Keratinocyte (primary cell): ENCODE data around the gene ACOXL. TPM values are rescaled to one million over a fixed set of nuclear protein-coding genes. Genes with fewer than 3 reads are reported as not detected.

ENCODE experiments used
- DNase-seq: peaks from one replicate; pipeline ENCODE4 v3.0.0-alpha.2; 2011; ENCODE audit warnings: low read depth, missing footprints, low spot score
- FAIRE-seq: peaks from 2 replicates; lab custom pipeline; 2011; peaks lifted over from hg19 to GRCh38; lab: Jason Lieb, UNC
- H2AFZ ChIP-seq: 2 replicates; pipeline ENCODE4 v1.6.0; 2012; ENCODE audit warnings: low read length, control low read depth, inconsistent platforms; ENCODE audit not compliant: control insufficient read depth
- H3K27ac ChIP-seq: 2 replicates; pipeline ENCODE4 v1.5.1; 2011; ENCODE audit warnings: low read length; ENCODE audit not compliant: control insufficient read depth, insufficient read depth
- H3K27me3 ChIP-seq: 3 replicates; pipeline ENCODE4 v1.6.0; 2011; ENCODE audit warnings: low read length; ENCODE audit not compliant: control insufficient read depth, insufficient read depth; ENCODE audit errors: extremely low read depth
- H3K36me3 ChIP-seq, 2 experiments: 2 replicates in 1 of 2; 3 replicates in 1 of 2; pipeline ENCODE4 v1.5.1; 2011; ENCODE audit warnings: low read length in 2 of 2, mild to moderate bottlenecking in 1 of 2; ENCODE audit not compliant: control insufficient read depth in 2 of 2, insufficient read depth in 2 of 2; ENCODE audit errors: extremely low read depth in 1 of 2
- H3K4me1 ChIP-seq: 3 replicates; pipeline ENCODE4 v1.5.1; 2011; ENCODE audit warnings: low read length; ENCODE audit not compliant: control insufficient read depth, insufficient read depth; ENCODE audit errors: extremely low read depth
- H3K4me2 ChIP-seq: 3 replicates; pipeline ENCODE4 v1.6.0; 2011; ENCODE audit warnings: low read depth, low read length; ENCODE audit not compliant: control insufficient read depth, insufficient read depth; ENCODE audit errors: extremely low read depth
- H3K4me3 ChIP-seq, 3 experiments: fragments of 200-600 bp in 1 of 3; sonication (generic) in 1 of 3; 2 replicates in 2 of 3; 3 replicates in 1 of 3; pipeline ENCODE4 v1.5.1; 2011 to 2016; ENCODE audit warnings: low read length in 3 of 3, mild to moderate bottlenecking in 3 of 3, control low read depth in 2 of 3, inconsistent platforms in 1 of 3, low read depth in 1 of 3, mixed read lengths in 1 of 3, mixed run types in 1 of 3, moderate library complexity in 1 of 3; ENCODE audit not compliant: control insufficient read depth in 2 of 3, insufficient read depth in 2 of 3; ENCODE audit errors: extremely low read depth in 1 of 3
- H3K79me2 ChIP-seq: 2 replicates; pipeline ENCODE4 v1.6.0; 2012; ENCODE audit warnings: low read length; ENCODE audit not compliant: control insufficient read depth, insufficient read depth
- H3K9ac ChIP-seq: 3 replicates; pipeline ENCODE4 v1.6.0; 2011; ENCODE audit warnings: low read length; ENCODE audit not compliant: control insufficient read depth, insufficient read depth; ENCODE audit errors: extremely low read depth
- H3K9me1 ChIP-seq: 3 replicates; pipeline ENCODE4 v1.6.0; 2011; ENCODE audit warnings: low read length; ENCODE audit not compliant: control insufficient read depth, insufficient read depth; ENCODE audit errors: extremely low read depth
- H3K9me3 ChIP-seq: 2 replicates; pipeline ENCODE4 v1.5.1; 2012; ENCODE audit warnings: low read depth, low read length; ENCODE audit not compliant: control insufficient read depth
- H4K20me1 ChIP-seq: 3 replicates; pipeline ENCODE4 v1.6.0; 2011; ENCODE audit warnings: low read length; ENCODE audit not compliant: control insufficient read depth, insufficient read depth; ENCODE audit errors: extremely low read depth
- CTCF ChIP-seq, 3 experiments: IDR thresholded peaks in 1 of 3; conservative IDR thresholded peaks in 1 of 3; optimal IDR thresholded peaks in 1 of 3; 2 replicates in 2 of 3; 3 replicates in 1 of 3; pipeline versions ENCODE3 to v1.5.1; 2011; ENCODE audit warnings: low read length in 3 of 3, mild to moderate bottlenecking in 3 of 3, moderate library complexity in 2 of 3, control low read depth in 1 of 3, inconsistent platforms in 1 of 3; ENCODE audit not compliant: insufficient read depth in 2 of 3; ENCODE audit errors: extremely low read depth in 1 of 3
- EZH2 ChIP-seq: IDR thresholded peaks from one replicate; pipeline ENCODE4 v1.6.1; 2012; ENCODE audit warnings: inconsistent platforms, mild to moderate bottlenecking, low read length, moderate library complexity
- dilution Hi-C: fragments of 300-500 bp; cut with MboI; formaldehyde crosslinking; loops from one replicate; pipeline ENCODE4 v1.7.0; 2020; ENCODE audit warnings: low sequenced_read_pairs; ENCODE audit not compliant: extremely low pct_ligation_motif_present
- polyA plus RNA-seq, 5 experiments: library from polyadenylated mRNA; depleted of rRNA in 3 of 5; stranded (reverse) in 3 of 5; stranded (forward) in 1 of 5; unstranded in 1 of 5; fragments of >200 nt; gene quantifications; 1 replicate in 1 of 5; 2 replicates in 3 of 5; 3 replicates in 1 of 5; pipeline versions ENCODE4 v1.2.1 to v1.2.3, GENCODE V29; 2011 to 2012; ENCODE audit warnings: missing spikeins in 2 of 5, low read depth in 1 of 5, low replicate concordance in 1 of 5

ACOXL gene
- polyA plus RNA-seq, 1 donor (not counting 4 experiments of a cell fraction or from before 2014, with no cell fraction given), result 0.04 TPM

DNA sequence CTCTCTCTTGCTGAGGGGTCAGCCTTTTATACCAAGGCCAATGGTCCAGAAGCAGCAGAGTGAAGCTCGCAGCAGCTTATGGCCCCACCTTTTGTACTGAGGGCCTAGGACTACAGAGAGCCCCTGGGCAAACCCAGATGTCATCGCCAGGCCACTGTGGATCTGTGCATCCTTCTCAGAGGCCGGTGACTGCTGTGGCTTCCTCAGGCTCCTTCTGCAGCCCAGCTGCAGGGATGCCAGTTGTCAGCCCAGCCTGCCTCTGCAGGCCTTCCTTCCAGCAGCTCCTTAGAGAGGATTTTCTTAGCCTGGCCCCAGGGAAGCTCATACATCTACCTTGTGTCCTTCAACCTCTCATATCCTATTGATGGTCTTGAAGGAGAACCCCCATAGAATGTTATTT is 6.5 kb upstream of the ACOXL start:
- no peaks in the 10 kb centered on the region for H4K20me1 ChIP-seq
- no peaks in the 10 kb centered on the region for H3K4me1 ChIP-seq
- FAIRE-seq (no peak), DNase-seq (no peak)
- no peaks in the 10 kb centered on the region for H3K9me3 ChIP-seq
- H3K9ac ChIP-seq, result no peak overlapping the region
- H3K4me2 ChIP-seq, result no peak overlapping the region
- H3K27me3 ChIP-seq, result peaks cover 12% of the 10 kb centered on the region
- H2AFZ ChIP-seq, result no peak overlapping the region
- no peaks in the 10 kb centered on the region for H3K9me1 ChIP-seq
- dilution Hi-C loops, result no loop called here
- H3K27ac ChIP-seq, result no peak overlapping the region
- no peaks in the 10 kb centered on the region for H3K36me3 ChIP-seq
- no peak overlapping the region for H3K4me3 ChIP-seq
- TF ChIP-seq CTCF (optimal IDR thresholded peaks at IDR 0.05 in 1 of 3, IDR thresholded peaks at IDR 0.05 in 1 of 3, conservative IDR thresholded peaks at IDR 0.05 in 1 of 3; ENCODE audit: extremely low read depth in 1 of 3, insufficient read depth in 2 of 3, low read length in 3 of 3), result no peak
- no peak for TF ChIP-seq EZH2
- no peaks in the 10 kb centered on the region for H3K79me2 ChIP-seq

DNA sequence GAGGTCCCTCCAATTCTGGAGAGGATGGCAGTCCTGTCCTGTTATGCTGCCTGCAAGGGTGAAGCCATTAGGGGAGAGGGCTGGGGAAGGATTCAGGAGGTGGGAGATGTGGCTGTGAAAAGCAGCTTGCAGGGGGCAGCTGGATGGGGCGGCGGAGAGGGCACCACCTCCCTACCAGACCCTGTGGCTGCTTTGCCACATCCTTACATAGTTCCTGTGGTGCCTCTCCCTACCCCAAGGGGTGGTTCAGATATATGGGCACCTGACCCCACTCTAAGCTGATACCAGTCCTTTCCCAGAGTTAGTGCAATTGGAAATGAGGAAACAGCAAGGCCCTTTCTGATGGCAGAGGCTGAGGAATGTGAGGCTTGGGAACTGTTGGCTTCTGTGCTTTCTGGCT is 6.1 kb upstream of the ACOXL start:
- Histone ChIP-seq H3K4me3 (no peak overlapping the region), H4K20me1 (no peaks in the 10 kb centered on the region)

More for the DNA sequence above, 6.1 kb upstream of the ACOXL start:
- Histone ChIP-seq H3K9me3 (no peaks in the 10 kb centered on the region), H3K36me3 (no peaks in the 10 kb centered on the region), H3K4me2 (no peak overlapping the region), H3K9me1 (no peaks in the 10 kb centered on the region), H2AFZ (no peak overlapping the region), H3K27me3 (peaks cover 14% of the 10 kb centered on the region), H3K79me2 (no peaks in the 10 kb centered on the region), H3K4me1 (no peaks in the 10 kb centered on the region), H3K27ac (no peak overlapping the region), H3K9ac (no peak overlapping the region)
- FAIRE-seq, result no peak
- dilution Hi-C loops, result no loop called here
- no peak for DNase-seq
- TF ChIP-seq EZH2 (no peak), CTCF (optimal IDR thresholded peaks at IDR 0.05 in 1 of 3, IDR thresholded peaks at IDR 0.05 in 1 of 3, conservative IDR thresholded peaks at IDR 0.05 in 1 of 3; ENCODE audit: extremely low read depth in 1 of 3, insufficient read depth in 2 of 3, low read length in 3 of 3) (no peak)
